Cardiac septum (tissue), 1 donor: ENCODE measurements around the gene CD8B. TPM values are rescaled to one million over a fixed set of nuclear protein-coding genes. Genes with fewer than 3 reads are reported as not detected.
A peak's percentile ranks its signal among the peaks of the same experiment; 100 is the strongest.
"Not testable (repeated sequence)": the region's sequence is repeated elsewhere in the genome, so short reads cannot be mapped to it uniquely, and the experiment has no call there.

ENCODE experiments used
- DNase-seq: peaks from one replicate; pipeline ENCODE4 v3.0.0-alpha.2; 2020; ENCODE audit warnings: low spot score
- intact Hi-C: fragments of 100-400 bp; cut with DNase I; formaldehyde crosslinking; loops from one replicate; pipeline ENCODE4 v1.14.0; 2022
- total RNA-seq: library from RNA; stranded (reverse); fragmentation: NEBNext Ultra II Directional; extraction: Animal tissue kit (Norgen Biotek cat#: 25700); gene quantifications from one replicate; pipeline ENCODE4 v1.2.1, GENCODE V29; 2021
- donor health status: DM: no; HTN: no; CAD: no.

The CD8B gene
- total RNA-seq, 1 donor from 2014 or later, result 0.62 TPM

DNA sequence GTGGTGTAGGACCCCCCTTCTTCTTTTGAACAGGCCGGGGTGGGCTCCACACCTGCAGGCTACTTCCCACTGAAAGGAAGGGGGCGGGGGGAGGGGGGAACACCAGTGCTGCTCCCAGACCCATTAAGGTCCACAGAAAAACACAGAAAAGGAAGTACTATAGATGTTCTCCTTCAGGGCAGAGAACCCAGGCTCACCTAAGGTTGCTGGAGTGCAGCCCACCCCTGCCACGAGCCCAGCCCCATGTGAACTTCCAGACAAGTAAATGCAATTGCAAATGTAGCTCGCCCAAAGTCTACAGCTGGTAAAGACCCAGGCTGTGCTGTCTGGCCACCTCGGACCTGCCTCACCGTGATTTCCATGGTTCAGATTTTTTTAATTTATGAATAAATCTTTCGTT is 24.0 kb downstream of the CD8B start:
- intact Hi-C loops, DNase-seq: not testable (repeated sequence)

DNA sequence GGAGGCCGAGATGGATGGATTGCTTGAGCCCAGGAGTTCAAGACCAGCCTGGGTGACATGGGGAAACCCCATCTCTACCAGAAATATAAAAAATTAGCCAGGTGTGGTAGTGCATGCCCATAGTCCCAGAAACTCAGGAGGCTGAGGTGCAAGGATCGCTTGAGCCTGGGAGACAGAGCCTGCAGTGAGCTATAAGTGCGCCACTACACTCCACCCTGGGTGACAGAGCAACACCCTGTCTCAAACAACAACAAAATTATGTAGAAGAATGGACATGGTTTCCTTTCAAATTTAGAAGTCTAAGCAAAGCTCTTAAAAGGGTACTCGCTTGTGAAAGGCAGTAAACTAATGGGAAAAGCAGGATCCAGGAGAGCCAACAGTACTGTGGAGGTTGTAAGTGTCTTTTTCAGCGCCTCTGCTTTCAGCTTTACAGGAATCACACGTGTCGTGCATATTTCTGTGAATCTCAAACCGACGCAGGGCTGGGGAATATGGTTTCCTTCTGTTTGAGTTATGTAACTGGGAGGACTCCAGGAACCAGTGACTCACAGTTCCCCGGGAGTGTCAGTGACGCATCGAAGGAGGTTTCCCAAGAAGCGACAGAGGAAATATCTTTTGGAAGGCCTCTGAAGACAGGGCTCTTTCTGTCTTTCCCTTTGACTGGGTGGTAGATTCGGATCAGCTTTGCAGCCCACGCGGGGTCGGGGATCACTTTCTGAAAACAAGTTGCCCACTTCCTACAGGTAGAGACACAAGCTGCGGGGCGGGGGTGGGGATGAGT is 24.6 kb downstream of the CD8B start:
- DNase-seq, intact Hi-C loops: not testable (repeated sequence)

DNA sequence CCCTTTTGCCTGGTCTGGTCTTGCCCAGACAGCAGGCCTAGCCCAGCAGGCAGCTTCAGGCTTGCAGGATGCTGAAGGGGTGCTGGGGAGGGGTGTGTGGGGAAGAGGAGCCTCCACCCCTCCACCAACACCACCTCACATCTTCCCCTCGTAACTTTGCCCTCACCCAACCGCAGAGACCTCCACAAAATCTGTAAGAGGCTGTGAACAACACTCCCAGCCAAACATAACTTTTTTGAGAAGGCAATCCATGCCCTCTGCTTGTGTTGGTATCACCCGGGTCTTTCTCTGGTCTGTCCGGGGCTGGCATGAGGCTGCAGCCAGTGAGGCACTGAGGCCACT is 26.2 kb downstream of the CD8B start:
- intact Hi-C loops, DNase-seq: not testable (repeated sequence)

DNA sequence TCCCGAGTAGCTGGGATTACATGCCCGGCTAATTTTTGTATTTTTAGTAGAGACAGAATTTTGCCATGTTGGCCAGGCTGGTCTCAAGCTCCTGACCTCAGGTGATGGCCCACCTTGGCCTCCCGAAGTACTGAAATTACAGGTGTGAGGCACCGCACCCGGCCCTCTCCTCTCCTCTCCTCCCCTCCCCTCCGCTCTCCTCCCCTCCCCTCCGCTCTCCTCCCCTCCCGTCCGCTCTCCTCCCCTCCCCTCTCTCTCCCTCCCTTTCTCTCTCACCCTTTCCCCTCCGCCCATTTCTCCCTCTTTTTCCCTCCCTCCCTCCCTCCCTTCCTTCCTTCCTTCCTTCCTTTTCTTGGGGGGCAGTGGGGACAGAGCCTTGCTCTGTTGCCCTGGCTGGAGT is 28.4 kb downstream of the CD8B start:
- DNase-seq, result no peak
- intact Hi-C loops, result no loop called here

DNA sequence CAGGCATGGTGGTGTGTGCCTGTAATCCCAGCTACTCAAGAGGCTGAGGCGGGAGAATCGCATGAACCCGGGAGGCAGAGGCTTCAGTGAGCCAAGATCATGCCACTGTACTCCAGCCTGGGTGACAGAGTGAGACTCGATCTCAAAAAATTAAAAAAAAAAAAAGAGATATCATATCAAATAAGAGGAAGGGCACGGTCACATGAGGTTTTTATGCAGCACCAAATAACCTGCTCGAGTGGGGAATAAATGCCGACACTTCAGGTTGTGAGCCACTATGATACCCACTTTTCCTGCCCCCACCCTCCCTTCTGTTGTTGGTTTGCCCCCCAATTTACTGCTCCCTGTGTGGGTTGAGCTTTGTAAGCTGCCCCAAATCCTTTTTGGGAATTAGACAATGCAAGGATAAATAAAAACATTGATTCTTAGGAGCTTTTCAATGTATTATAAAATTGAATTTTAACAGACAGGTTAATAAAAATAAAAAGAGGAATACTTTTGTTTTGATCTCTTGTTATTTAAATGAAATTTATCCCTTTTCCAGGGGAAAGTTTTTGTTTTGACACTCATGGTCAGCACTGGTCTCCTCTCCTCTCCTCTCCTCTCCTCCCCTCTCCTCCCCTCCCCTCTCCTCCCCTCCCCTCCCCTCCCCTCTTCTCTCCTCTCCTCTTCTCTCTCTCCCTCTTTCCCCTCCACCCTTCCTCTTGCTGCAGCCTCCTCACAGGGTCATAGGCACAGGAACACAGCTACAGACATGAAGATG is 29.2 kb downstream of the CD8B start:
- intact Hi-C loops, result no loop called here
- no peak for DNase-seq

DNA sequence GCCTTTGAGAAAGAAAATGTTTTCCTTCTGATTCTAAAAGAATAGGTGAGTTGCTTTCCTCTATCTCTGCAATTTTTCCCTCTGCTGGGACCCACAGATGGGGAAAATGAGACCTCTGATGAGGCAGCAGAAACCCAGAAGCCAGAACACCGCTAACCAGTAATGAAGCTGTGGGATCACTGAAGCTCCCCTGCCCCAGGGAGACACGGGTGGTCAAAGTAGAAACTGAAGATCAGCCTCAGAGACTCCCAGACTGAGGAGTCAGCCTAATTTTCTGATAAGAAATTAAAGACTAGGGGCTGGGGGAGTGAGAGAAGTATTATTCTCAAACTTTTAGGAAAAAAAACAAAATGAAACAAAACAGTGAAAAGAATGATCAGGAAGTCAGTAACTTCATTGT is 30.1 kb downstream of the CD8B start:
- no peak for DNase-seq
- intact Hi-C loops, result no loop called here

DNA sequence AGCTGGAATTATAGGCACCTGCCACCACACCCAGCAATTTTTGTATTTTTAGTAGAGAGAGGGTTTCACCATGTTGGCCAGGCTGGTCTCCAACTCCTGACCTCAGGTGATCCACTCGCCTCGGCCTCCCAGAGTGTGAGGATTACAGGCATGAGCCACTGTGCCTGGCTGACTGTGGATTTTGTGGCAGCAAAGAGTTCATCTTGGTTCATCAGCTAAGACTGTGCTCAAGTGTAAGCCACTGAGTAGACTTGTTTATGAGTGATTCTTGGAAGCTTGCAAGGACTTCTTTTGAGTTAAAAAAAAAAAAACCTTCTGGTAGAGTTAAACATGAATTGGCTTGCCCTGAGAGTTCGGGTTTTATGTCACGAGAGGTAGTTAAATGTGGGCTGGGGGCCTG is 34.7 kb downstream of the CD8B start:
- intact Hi-C loops, result no loop called here
- no peak for DNase-seq

DNA sequence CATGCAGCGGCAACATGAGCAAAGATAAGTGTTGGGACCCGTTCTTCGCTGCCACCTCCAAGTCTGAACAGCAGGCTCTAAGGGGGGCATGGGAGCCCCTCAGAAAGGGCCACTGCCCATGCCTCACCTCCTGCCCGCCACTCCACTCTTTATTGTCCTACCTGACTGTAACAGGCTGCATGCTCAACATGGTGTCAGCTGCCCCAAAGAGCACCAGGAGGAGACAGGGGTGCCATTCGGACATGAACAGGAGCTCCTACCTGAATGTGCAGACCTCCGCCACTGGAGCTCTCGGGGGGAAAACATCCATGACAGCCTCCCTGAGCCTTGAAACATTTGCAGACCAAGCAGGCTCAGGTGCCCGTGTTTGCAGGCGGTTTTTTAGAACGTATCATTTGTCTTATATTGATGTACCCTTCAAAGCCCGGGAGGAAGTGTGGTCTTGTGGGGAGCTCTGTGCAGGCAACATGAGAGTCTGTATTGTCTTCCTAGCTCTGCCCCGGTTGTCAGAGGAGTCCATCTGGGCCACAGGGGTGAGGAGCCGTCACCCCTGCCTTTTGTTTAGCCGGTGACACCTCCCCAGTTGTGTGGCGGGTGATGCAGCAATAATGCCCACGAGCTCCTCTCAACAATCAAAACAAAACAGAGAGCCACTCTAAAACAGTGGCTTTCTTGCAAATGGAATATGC is 35.8 kb downstream of the CD8B start:
- intact Hi-C loops, result no loop called here
- no peak for DNase-seq

DNA sequence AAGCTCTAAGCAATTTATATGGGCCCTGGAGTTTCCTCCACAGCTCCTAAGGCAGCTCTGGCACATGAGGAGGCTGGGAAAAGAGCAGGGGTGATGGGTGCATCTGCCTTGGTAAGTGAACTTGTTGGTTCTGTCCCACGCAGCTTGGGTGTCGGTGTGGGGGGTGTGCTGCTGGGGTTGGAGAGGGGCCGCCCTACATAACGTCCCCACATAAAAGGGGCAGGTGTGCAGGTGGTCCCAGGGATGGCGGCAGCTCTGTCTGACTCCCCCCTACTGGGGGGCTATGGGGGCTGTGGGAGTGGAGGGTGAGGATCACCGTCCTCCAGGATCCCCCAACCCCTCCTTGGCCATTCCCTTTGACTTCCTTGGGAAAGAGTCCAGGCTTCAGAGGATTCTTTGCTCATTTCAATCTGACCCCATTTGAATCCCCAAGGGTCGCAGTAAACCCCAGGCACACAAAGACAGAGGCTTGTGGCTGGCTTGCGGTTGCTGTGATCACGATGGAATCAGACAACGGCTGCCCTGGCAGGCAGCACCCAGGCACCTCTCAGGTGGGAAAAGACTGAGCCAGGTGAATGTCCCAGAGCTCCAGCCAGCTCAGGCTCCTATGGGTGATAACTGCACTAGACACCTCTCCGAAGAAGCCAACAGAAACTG is 36.5 kb downstream of the CD8B start:
- no peak for DNase-seq
- intact Hi-C loops, result no loop called here

DNA sequence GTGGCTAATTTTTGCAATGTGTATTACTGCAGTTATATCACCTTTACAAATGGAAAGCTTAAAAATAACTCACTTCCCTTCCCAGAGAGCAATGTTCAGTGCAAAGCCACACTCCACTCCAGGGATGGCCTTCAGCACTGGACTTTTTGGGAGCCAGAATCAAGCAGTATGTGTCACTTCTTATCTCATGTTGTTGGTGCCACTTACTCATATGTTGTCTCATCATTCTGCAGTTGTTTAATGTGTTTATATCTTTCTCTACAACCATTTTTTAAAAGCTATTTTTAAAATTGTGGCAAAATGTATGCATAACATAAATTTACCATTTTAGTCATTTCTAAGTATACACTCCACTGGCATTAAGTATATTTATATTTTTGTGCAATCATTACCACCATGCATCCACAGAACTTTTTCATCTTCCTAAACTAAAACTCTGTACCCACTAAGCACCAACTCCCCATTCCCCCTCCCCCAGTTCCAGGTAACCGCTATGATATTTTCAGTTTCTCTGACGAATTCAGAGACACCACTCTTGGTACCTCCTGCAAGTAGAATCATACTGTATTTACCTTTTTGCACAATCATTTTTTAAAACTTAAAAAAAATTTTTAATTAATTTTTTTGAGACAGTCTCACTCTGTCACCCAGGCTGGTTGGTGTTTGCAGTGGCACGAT is 38.9 kb downstream of the CD8B start:
- DNase-seq, result no peak
- intact Hi-C loops, result no loop called here

DNA sequence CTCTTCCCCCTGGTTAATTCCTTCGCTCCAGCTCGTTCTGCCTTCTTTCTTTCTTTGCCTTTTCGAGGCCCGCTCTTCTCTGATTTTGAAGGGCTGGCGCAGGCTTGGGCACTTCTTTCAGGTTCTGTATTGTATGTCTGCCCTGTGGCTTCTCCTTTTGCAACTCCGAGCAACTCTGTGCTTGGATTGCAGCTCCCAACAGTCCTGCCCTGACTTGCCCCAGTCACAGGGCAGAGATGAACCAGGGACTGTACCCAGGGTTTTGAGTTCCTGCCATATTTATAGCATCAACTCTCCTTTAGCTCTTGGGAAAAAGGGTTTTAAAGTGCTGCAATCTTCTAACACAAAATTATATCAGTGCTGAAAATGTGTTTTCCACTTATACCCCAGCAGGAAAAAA is 39.8 kb downstream of the CD8B start:
- intact Hi-C loops, result no loop called here
- DNase-seq, result no peak

DNA sequence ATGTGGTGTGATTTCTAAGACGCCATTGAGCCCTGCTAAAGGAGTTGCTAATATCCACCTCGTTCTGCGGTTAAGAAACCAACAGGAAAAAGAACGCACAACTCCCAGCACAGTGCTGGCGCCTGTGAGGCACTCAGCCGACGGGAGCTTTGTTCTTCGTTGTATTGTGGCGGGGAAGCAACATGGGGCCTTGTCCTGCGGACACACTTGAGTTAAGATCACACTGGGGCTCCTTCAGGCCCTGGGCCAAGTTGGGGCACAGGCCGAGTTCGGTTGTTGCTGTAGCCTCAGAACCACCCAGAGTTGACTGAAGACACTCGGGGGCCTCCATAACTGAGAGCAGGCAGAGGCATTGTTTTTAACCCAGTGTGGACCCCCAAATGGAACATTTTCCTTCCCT is 40.4 kb downstream of the CD8B start:
- intact Hi-C loops, result no loop called here
- DNase-seq, result no peak

DNA sequence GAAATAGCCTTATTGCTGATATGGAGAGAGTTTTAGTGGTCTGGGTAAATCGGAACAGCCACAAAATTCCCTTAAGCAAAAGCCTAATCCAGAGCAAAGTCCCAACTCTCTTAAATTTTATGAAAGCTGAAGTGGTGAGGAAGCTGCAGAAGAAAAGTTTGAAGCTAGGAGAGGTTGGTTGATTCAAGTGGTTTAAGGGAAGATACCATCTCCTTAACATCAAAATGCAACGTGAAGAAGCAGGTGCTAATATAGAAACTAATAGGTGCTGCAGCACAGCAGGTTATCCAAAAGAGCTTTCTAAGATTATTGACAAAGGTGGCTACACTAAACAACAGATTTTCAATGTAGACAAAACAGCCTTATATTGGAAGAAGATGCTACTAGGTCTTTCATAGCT is 42.7 kb downstream of the CD8B start:
- intact Hi-C loops, result no loop called here
- no peak for DNase-seq

DNA sequence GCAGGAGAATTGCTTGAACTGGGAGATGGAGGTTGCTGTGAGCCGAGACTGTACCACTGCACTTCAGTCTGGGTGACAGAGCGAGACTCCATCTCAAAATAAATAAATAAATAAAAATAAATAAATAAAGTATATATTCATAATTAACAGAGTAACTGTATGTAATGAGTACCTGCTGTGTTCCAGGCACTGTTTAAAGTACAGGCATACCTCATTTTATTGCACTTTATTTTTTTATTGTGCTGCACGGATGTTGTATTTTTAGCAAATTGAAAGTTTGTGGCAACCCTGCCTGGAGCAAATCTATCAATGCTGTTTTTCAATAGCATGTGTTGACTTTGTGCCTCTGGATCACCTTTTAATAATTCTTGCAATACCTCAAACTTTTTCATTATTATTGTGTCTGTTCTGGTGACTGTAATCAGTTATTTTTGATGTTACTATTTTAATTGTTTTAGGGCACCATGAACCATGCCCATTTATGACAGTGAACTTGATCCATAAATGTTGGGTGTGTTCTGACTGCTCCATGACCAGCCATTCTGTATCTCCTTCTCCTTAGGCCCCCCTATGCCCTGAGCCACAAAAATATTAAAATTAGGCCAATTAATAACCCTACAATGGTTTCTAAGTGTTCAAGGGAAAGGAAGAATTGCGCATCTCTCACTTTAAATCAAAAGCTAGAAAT is 43.4 kb downstream of the CD8B start:
- intact Hi-C loops, result no loop called here
- no peak for DNase-seq

DNA sequence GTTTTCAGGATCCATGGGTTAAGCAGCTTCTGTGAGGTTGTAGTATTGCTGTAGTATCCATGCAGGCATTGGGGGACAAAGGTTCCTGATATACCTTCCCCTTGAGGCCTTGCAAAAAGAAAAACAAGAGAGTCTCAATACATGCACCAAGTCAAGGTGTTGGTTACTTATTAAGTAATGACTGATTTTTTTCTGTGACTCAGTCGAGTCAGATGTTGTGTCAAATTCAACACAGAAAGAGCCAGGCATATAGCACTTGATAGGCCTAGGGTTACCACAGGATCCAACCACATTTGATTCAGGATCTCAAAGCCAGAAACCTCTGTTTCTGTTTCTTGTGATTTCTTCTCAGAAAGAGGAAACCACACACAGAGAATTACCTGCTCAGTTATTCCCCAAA is 46.1 kb downstream of the CD8B start:
- DNase-seq, result no peak
- intact Hi-C loops, result no loop called here

DNA sequence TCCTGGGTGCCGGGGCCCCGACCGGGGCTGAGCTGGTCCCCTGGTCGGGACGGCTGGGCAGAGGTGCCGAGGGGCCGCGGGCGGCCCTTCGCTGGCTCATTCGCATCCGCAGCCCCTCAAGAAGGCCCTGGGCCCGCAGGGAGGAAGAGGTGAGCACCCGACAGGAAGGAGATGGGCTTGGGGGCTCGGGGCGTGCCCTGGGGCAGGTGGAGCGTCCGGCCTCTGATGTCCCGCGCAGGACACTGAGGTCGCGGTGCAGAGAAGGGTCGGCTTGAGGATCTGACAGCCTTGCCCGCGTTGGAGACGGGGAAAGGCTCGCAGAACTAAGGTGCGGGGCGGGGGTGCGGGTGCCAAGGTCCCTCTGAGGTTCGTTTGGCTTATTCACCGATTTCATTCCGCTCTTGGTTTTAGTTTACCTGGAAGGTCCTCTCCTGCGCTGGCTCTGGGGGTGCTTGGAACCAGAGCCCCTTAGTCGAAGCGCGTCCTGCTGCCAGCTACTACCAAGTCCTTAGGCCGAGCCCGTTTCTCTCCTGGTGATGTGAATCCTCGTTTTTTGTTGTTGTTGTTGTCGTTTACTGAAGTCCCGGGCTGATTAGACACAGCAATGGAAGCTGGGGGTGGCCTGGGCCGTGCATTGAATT is 52.1 kb downstream of the CD8B start:
- intact Hi-C loops, result no loop called here
- no peak for DNase-seq

DNA sequence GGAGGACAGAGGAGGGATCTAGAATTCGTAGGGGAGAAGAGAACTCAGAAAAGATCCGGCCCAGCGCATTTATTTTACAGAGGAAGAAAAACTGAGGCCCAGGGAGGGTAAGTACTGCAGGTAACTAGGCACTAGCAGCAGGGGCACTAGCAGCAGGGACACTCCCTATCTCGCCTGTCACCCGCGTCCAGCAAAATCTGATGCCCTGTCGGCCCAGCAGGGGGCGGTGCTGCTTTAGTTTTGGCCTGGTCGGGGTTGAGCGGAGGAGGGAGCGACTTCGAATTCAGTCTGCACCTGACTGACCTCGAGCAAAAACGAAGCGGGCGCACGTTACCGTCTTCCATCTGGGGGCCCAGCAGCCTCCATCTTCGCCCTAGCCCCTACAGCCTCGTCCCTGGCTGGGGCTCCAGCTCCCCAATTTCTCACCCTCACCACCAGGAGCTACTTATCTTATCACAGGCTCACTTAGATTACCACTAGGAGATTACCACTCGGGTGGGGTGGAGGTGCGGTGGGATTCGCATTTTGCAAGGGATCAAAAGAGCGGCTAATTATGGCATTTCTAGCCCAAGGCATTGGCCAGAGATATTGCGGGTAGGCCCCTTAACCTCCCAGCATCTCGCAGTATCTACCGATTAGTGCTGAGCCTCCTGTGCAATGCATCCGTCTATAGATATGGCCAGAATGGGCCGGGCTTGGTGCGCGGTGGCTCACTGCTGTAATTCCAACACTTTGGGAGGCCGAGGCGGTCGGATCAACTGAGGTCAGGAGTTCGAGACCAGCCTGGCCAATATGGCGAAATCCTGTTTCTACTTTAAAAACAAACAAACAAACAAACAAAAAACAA is 53.1 kb downstream of the CD8B start:
- peak; percentile 94 for DNase-seq
- intact Hi-C loops, result no loop called here
